HG03135 (cell line): Measurements from ENCODE around the gene PUM1.
"Not testable (repeated sequence)": the region's sequence is repeated elsewhere in the genome, so short reads cannot be mapped to it uniquely, and the experiment has no call there.

Experiments used
- ATAC-seq: cut with Tn5 transposase; IDR thresholded peaks from one replicate; pipeline ENCODE4 v1.9.1; 2021; ENCODE audit warnings: mild to moderate bottlenecking, moderate library complexity; ENCODE audit not compliant: unreplicated experiment

The PUM1 gene

GRCh38 chr1:31065310-31066217, at the start of gene PUM1:
Gene PUM1, minus strand, starts transcription at chr1:31065717. Its CDS starts 6,151 bp downstream, at chr1:31059566.
- peak; percentile 88 for ATAC-seq

DNA sequence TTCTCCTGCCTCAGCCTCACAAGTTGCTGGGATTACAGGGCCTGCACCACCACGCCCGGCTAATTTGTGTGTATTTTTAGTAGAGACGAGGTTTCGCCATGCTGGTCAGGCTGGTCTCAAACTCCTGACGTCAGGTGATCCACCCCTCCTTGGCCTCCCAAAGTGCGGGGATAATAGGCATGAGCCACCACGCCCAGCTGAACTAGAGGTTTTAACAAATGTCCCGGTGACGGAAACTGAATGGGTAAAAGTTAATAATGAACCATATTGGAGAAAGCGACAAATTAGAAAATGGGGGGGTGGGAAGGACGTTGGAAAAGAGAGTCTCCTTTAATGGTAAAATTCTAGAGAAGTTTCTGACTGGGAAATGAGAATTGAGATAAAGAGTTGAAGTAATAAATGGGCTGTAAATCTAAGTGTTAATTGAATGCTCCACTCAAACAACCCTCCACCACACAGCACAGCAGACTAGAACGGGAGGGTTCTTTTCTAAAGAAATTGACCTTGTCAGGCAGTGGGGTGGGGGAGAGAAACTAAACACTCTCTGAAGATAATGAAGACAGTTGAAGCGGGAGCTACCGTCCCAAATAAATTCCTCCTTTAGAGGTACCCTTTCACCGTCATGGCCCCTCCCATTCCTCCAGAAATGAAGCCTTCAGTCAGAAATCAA, 46.9 kb upstream of the PUM1 start:
- no peak for ATAC-seq

DNA sequence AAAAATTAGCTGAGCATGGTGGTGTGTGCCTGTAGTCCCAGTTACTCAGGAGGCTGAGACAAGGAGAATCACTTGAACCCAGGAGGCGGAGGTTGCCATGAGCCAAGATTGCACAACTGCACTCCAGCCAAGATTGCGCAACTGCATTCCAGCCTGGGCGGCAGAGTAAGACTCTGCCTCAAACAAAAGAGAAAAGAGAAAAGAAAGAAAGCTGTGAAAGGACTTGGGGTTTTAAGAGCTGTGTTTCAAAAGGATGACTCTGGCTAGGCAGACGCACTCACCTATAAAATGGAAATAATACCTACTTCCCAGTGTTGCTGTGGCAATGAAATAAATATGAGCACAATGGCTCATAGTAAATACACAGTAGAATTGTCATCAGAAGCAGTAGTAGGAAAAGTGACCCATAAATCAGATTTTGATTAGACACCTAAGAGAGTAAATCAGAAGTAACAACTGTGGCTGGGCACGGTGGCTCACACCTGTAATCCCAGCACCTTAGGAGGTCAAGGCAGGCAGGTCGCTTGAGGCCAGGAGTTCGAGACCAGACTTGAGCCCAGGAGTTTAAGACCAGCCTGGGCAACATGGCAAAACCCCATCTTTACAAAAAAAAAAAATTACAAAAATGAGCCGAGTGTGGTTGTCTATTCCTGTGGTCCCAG, 45.9 kb upstream of the PUM1 start:
- ATAC-seq = no peak

GRCh38 chr1:31110846-31111245, 45.3 kb upstream of the PUM1 start:
- ATAC-seq = no peak

DNA sequence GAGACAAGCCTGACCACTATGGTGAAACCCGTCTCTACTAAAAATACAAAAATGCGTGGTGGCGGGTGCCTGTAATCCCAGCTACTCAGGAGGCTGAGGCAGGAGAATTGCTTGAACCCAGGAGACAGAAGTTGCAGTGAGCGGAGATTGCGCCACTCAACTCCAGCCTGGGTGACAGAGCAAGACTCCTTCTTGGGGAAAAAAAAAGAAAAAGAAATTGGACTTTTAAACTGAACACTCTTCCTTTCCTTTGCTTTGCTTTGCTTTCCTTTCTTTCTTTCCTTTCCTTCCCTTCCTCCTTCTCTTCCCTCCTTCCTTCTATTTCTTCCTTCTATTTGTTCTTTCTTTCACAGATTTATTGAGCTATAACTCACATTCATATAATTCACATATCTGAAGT, 43.3 kb upstream of the PUM1 start:
- no peak for ATAC-seq

DNA sequence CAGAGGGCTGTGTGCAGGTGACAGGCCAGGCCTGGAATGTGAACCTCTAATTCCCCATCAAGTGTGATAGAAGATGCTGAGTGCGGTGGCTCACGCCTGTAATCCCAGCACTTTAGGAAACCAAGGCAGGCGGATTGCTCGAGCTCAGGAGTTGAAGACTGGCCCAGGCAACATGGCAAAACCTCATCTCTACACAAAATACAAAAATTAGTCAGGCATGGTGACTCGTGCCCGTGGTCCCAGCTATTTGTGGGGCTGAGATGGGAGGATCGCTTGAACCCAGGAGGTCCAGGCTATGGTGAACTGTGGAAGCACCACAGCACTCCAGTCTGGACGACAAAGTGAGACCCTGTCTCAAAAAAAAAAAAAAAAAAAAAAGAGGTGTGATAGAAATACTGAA, 40.1 kb upstream of the PUM1 start:
- no peak for ATAC-seq

- ATAC-seq = no peak
Measured at GRCh38 chr1:31102501-31102950, 37.0 kb upstream of the PUM1 start.

DNA sequence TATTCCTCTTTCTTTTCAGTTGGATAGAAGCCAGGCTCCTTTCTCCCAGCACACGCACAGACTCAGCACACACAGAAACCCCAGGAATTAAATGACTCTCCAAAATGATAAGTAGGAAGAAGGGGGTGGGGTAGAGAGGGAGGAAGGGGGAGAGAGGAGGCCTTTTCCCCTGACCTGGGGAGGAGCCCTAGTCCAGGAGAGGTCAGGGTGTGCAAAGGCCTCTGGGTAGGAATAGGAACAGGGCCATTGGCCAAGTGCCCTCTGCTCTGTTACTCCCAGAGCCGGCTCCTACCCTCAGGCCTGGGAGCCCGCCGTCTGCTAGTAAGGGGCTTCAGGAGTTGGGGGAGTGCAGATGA, 35.6 kb upstream of the PUM1 start:
- no peak for ATAC-seq

GRCh38 chr1:31099293-31100032, 33.9 kb upstream of the PUM1 start:
- ATAC-seq = no peak

- no peak for ATAC-seq
Measured at GRCh38 chr1:31095985-31096384, 30.5 kb upstream of the PUM1 start.

GRCh38 chr1:31095298-31095981, 29.9 kb upstream of the PUM1 start:
- no peak for ATAC-seq

DNA sequence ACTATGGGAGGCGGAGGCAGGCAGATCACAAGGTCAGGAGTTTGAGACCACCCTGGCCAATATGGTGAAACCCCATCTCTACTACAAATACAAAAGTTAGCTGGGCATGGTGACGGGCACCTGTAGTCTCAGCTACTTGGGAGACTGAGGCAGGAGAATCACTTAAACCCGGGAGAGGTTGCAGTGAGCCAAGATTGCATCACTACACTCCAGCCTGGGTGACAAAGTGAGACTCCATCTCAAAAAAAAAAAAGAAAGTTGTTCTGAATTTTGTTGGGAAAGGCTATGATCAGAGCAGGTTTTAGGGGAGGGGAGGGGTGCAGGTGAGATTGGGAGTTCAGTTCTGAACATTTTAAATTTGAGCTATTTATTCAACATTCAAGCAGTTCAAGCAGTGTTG, 22.6 kb upstream of the PUM1 start:
- not testable (repeated sequence) for ATAC-seq

- ATAC-seq = no peak
Measured at GRCh38 chr1:31084782-31085569, 19.5 kb upstream of the PUM1 start.

DNA sequence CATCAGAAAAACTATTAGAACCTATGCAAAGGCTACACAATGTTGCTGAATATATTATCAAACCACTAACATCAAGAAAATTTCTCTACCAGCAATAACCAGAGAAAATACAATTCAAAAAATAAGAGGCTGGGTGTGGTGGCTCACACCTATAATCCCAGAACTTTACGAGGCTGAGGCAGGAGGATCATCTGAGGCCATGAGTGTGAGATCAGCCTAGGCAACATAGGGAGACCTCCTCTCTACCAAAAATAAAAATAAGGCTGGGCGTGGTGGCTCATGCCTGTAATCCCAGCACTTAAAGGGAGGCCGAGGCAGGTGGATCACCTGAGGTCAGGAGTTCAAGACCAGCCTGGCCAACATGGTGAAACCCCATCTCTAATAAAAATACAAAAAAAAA, 16.9 kb upstream of the PUM1 start:
- no peak for ATAC-seq

DNA sequence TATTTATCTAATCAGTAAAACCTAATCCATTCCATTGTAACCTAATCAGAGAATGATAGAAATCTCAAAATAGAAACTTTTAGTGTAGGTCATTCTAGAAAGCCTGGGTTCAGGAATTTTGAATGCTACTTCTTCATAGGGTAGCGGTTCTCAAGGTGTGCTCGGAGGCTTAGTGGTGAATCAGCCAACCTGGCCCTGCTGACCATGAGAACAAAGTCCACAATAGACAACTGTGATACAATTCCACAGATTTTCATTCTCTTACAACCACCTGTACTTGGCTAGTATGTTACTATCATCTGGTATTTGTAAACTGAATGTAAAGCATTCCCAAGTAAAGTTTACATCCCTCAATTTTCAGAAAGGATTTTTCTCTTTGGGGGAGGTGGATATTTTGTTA, 7.5 kb upstream of the PUM1 start:
- no peak for ATAC-seq

GRCh38 chr1:31072304-31072746, 6.8 kb upstream of the PUM1 start:
- ATAC-seq = no peak

- ATAC-seq = no peak
Measured at GRCh38 chr1:31069392-31069791, 3.9 kb upstream of the PUM1 start.

DNA sequence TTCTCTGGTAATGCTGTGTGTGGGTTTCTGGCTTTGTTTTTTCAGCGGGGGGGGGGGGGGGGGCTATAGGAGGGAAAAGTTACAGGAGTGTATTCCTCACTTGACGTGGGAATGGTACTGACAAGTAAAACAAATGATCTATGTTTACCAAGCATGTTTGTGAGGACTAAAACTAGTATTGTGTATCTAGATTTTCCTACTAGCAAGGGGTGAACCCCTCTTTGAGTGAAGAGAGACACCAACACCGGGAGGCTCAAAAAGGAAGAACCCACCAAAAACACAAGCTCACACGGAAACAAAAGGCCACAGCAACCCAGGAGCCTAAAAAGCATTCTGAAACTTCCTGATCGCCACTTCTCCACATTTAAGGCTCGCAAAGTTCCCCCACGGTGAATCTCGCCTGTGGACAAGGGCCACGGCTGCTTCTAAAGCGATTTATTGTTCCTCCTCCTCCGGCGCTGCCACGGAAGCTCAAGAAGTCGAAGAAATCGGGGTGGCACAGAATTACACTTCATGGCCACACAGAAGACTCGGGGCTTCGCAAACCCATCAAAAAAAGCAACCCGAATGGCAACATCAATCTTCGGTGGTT, 703 bp downstream of the PUM1 start:
- ATAC-seq = no peak

- no peak for ATAC-seq
Measured at GRCh38 chr1:31064111-31064717, 1.3 kb downstream of the PUM1 start.
